ENCODE results near the gene RPA1. TPM values are rescaled to one million over a fixed set of nuclear protein-coding genes. Genes with fewer than 3 reads are reported as not detected.

Gene RPA1
- total and polyA plus RNA-seq, 9 donors = 20.7 to 137 (median 112) TPM

GRCh38 chr17:1940810-1941185 lies 111.0 kb downstream of the RPA1 start:
- Histone ChIP-seq H3K4me3 (no peak overlapping the region), H3K4me1 (ENCODE audit: insufficient read depth) (no peaks in the 10 kb centered on the region), H3K9me3 (no peaks in the 10 kb centered on the region), H3K36me3 (no peaks in the 10 kb centered on the region), H3K27ac (no peak overlapping the region), H3K27me3 (no peaks in the 10 kb centered on the region)
- intact Hi-C loops (cut with DNase I) = no loop called here
- no peak for DNase-seq
- WGBS, 3 donors = 79 to 90% (median 81%) methylated on average over 10 of the region's 10 CpGs
- TF ChIP-seq, protein P1, sequence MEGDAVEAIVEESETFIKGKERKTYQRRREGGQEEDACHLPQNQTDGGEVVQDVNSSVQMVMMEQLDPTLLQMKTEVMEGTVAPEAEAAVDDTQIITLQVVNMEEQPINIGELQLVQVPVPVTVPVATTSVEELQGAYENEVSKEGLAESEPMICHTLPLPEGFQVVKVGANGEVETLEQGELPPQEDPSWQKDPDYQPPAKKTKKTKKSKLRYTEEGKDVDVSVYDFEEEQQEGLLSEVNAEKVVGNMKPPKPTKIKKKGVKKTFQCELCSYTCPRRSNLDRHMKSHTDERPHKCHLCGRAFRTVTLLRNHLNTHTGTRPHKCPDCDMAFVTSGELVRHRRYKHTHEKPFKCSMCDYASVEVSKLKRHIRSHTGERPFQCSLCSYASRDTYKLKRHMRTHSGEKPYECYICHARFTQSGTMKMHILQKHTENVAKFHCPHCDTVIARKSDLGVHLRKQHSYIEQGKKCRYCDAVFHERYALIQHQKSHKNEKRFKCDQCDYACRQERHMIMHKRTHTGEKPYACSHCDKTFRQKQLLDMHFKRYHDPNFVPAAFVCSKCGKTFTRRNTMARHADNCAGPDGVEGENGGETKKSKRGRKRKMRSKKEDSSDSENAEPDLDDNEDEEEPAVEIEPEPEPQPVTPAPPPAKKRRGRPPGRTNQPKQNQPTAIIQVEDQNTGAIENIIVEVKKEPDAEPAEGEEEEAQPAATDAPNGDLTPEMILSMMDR (IDR thresholded peaks at IDR 0.05) = no peak
- TF ChIP-seq POLR2A (IDR thresholded peaks at IDR 0.05) = no peak
- no peak for TF ChIP-seq EP300 (IDR thresholded peaks at IDR 0.05)

DNA sequence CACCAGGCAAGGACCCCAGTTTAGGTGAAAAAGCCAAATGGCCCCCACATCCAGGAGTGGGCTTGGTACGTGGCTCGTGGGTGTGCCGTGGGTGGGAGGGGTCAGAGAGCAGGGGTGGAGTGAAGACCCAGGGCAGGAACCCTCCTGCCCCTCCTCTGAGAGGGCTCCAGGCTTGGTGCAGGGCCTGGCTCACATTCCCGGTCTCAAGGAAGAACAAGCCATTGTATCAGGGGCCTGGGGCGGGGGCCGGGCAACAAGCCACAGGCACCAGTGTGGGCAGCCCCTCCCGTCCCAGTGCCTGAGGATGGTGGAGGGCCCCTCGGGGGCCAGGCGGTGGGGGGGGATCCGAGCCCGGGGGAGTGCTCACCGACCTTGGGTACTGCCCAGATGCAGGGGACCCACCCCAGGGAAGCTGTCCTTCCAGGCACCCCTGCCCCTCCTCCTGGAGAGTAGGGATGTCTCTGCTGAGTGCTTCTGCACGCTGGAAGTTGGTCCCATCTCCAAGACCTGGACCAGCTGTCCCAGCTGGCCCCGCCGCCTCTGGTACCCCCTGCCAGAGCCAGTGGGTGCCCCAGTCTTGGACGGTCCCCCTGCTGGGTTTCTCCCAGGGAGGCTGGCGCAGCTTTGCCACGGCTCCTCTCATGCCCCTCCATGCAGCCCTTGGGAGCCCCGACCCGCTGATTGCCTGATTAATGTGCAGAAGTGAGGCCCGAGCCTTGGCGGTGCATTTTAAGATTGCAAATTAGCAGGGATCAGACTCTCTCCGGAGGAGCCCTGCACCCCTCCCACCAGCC lies 111.7 kb downstream of the RPA1 start:
- no peak overlapping the region for H3K4me3 ChIP-seq
- DNase-seq = no peak
- H3K4me1 ChIP-seq (ENCODE audit: insufficient read depth) = no peaks in the 10 kb centered on the region
- intact Hi-C loops (cut with DNase I) = no loop called here
- no peak for TF ChIP-seq POLR2A (IDR thresholded peaks at IDR 0.05)
- TF ChIP-seq, protein P1 (IDR thresholded peaks at IDR 0.05) = no peak
- H3K9me3 ChIP-seq = no peaks in the 10 kb centered on the region
- WGBS, 3 donors = 43 to 56% (median 46%) methylated on average over 15 to 23 of the region's 23 CpGs
- no peaks in the 10 kb centered on the region for H3K36me3 ChIP-seq
- H3K27ac ChIP-seq = no peak overlapping the region
- no peaks in the 10 kb centered on the region for H3K27me3 ChIP-seq

- no peak overlapping the region for H3K27ac ChIP-seq
- H3K27me3 ChIP-seq = no peaks in the 10 kb centered on the region
- H3K4me3 ChIP-seq = no peak overlapping the region
- no peaks in the 10 kb centered on the region for H3K9me3 ChIP-seq
- no peaks in the 10 kb centered on the region for H3K4me1 ChIP-seq (ENCODE audit: insufficient read depth)
- no peak for DNase-seq
- WGBS, 3 donors = 27 to 43% (median 37%) methylated on average over 7 of the region's 7 CpGs
- no peaks in the 10 kb centered on the region for H3K36me3 ChIP-seq
- TF ChIP-seq, protein P1 (IDR thresholded peaks at IDR 0.05) = no peak
- no peak for TF ChIP-seq EP300 (IDR thresholded peaks at IDR 0.05)
- TF ChIP-seq POLR2A (IDR thresholded peaks at IDR 0.05) = no peak
- intact Hi-C loops (cut with DNase I) = no loop called here
Measured at GRCh38 chr17:1942066-1942365, 112.2 kb downstream of the RPA1 start.

DNA sequence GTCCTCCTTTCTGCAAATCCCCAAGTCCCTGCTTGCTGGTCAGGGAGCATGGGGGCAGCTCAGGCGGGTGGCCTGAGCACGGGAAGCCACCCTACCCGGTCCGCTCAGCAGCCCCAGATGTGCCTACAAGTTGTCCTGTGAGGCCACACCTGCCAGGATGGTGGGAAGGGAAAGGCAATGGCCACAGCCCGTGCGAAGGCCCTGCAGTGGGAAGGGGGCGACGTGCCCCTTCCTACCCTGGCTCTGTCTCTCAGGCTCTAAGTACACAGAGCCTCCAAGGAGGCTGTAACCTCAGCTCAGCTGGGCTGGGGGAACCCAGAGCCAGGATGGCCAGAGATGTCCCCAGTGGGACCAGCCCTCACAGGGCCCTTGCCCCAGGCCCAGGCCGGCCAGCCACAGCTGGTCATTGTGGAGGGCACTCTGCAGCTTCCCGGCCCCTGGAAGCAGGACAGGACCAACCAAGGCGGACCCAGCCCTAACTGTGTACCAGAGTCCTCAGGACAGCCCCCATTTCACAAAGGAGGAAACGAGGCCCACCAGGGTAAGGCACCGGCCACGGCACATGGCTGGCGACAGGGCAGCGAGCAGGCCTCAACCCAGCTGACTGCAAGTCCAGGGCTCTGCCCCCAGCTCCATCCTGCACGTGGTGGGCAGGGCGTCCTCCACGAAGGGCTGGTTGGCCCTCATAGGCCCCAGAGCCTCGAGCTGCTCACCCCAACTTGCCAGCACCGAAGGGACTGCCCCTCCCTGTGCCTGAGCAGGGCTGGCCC lies 113.0 kb downstream of the RPA1 start:
- no peaks in the 10 kb centered on the region for H3K9me3 ChIP-seq
- intact Hi-C loops (cut with DNase I) = no loop called here
- H3K27me3 ChIP-seq = no peaks in the 10 kb centered on the region
- 86 to 87% (median 86%) methylated on average over 21 of the region's 21 CpGs for WGBS, 3 donors
- no peak overlapping the region for H3K4me3 ChIP-seq
- no peaks in the 10 kb centered on the region for H3K36me3 ChIP-seq
- H3K27ac ChIP-seq = no peak overlapping the region
- no peaks in the 10 kb centered on the region for H3K4me1 ChIP-seq (ENCODE audit: insufficient read depth)
- no peak for DNase-seq
- TF ChIP-seq EP300 (IDR thresholded peaks at IDR 0.05) (no peak), POLR2A (IDR thresholded peaks at IDR 0.05) (no peak)
- TF ChIP-seq, protein P1 (IDR thresholded peaks at IDR 0.05) = no peak
